ENCODE measurements around the gene OR10G4. TPM values are rescaled to one million over a fixed set of nuclear protein-coding genes. Genes with fewer than 3 reads are reported as not detected.

Gene OR10G4
- total RNA-seq, 4 donors from 2014 or later: not detected

- no peak overlapping the region for H3K4me3 ChIP-seq (ENCODE audit: low read depth, poor library complexity, severe bottlenecking)
- intact Hi-C loops (cut with DNase I; ENCODE audit: low total_unique reads): no loop called here
- TF ChIP-seq POLR2A (IDR thresholded peaks at IDR 0.05) (no peak), CTCF (IDR thresholded peaks at IDR 0.05) (no peak)
- DNase-seq (ENCODE audit: low spot score in 2 of 2): no peak
- 31 to 49% methylated on average over 1 of the region's 1 CpG for WGBS, 2 donors
Measured at GRCh38 chr11:124050748-124051147, 38.0 kb downstream of the OR10G4 start.

- WGBS, 2 donors: 83 to 89% methylated on average over 3 of the region's 3 CpGs
- TF ChIP-seq POLR2A (IDR thresholded peaks at IDR 0.05): no peak
- no peak for TF ChIP-seq CTCF (IDR thresholded peaks at IDR 0.05)
- H3K4me3 ChIP-seq (ENCODE audit: low read depth, poor library complexity, severe bottlenecking): no peak overlapping the region
- DNase-seq (ENCODE audit: low spot score in 2 of 2): no peak
- intact Hi-C loops (cut with DNase I; ENCODE audit: low total_unique reads): no loop called here
Measured at GRCh38 chr11:124052966-124053365, 40.2 kb downstream of the OR10G4 start.

Other genes starting within 250 kb of the OR10G4 start
- gene OR6M1, start 206.6 kb upstream of the OR10G4 start, total RNA-seq: not detected
- gene TMEM225, start 127.3 kb upstream of the OR10G4 start, total RNA-seq: not detected
- under 1 TPM in 1 of 4 donors, not detected in 3; 0.06 TPM for gene OR8D4, start 110.8 kb upstream of the OR10G4 start, total RNA-seq
- gene OR4D5, start 73.4 kb upstream of the OR10G4 start, total RNA-seq: not detected
- not detected for gene OR6T1, start 69.2 kb upstream of the OR10G4 start, total RNA-seq
- not detected for gene OR10S1, start 35.2 kb upstream of the OR10G4 start, total RNA-seq
- not detected for gene OR10G6, start 17.8 kb upstream of the OR10G4 start, total RNA-seq
- not detected for gene OR10G9, start 10.0 kb downstream of the OR10G4 start, total RNA-seq
- not detected for gene OR10G8, start 13.8 kb downstream of the OR10G4 start, total RNA-seq
- not detected for gene OR10G7, start 28.3 kb downstream of the OR10G4 start, total RNA-seq
- gene VWA5A, start 102.5 kb downstream of the OR10G4 start, total RNA-seq: 10 to 100 TPM; 16.4 to 27.4 (median 24.0) TPM
- gene OR10D3, start 170.3 kb downstream of the OR10G4 start, total RNA-seq: not detected
- gene OR8G1, start 228.1 kb downstream of the OR10G4 start, total RNA-seq: not detected
- gene OR8G5, start 243.4 kb downstream of the OR10G4 start, total RNA-seq: not detected